ENCODE data around the gene DDX3X. TPM values are rescaled to one million over a fixed set of nuclear protein-coding genes. Genes with fewer than 3 reads are reported as not detected.

DDX3X gene
- total and polyA plus RNA-seq, 2 of the 13 experiments (the other 11 are each of a cell fraction or from before 2014, with no cell fraction given), result 53.5 to 239 TPM

GRCh38 chrX:41412261-41413081 lies 78.5 kb downstream of the DDX3X start (continued):
- TF ChIP-seq ZZZ3 (CRISPR knock-in tag; IDR thresholded peaks at IDR 0.05; ENCODE audit: borderline replicate concordance), result no peak
- peak; percentile 58 for TF ChIP-seq SOX5 (CRISPR knock-in tag; IDR thresholded peaks at IDR 0.05; ENCODE audit: borderline replicate concordance)
- TF ChIP-seq ELF3 (CRISPR knock-in tag; IDR thresholded peaks at IDR 0.05), result peak; percentile 27; the same call in 1 of the 2 replicates
- TF ChIP-seq ARID5B (CRISPR knock-in tag; IDR thresholded peaks at IDR 0.05), result 0 out of 2 replicates have a peak, but pooled peaks have one; percentile 24
- peak; percentile 49; the same call in 1 of the 2 replicates for TF ChIP-seq ZNF362 (CRISPR knock-in tag; IDR thresholded peaks at IDR 0.05; ENCODE audit: borderline replicate concordance)
- peak; percentile 31; the same call in 1 of the 2 replicates for TF ChIP-seq HNF4G (IDR thresholded peaks at IDR 0.05; ENCODE audit: borderline replicate concordance, low read depth, low read length)
- no peak for TF ChIP-seq HNF4G (CRISPR knock-in tag; IDR thresholded peaks at IDR 0.05; ENCODE audit: borderline replicate concordance, low read depth)
- TF ChIP-seq LCORL (IDR thresholded peaks at IDR 0.05), result peak; percentile 30; the same call in 1 of the 2 replicates
- TF ChIP-seq LCORL (CRISPR knock-in tag; IDR thresholded peaks at IDR 0.05), result no peak
- no peak for TF ChIP-seq PCBP2 (optimal IDR thresholded peaks at IDR 0.05; ENCODE audit: low read depth, low read length, poor library complexity, severe bottlenecking)
- TF ChIP-seq SOX13 (IDR thresholded peaks at IDR 0.05), result no peak
- peak in 1 of 2 experiments; percentile 82; a peak in 2 of 4 replicates for TF ChIP-seq SOX13 (CRISPR knock-in tag; conservative IDR thresholded peaks at IDR 0.05 in 1 of 2, IDR thresholded peaks at IDR 0.05 in 1 of 2)
- peak; percentile 33; the same call in 1 of the 2 replicates for TF ChIP-seq PHF21A (CRISPR knock-in tag; IDR thresholded peaks at IDR 0.05)
- no peak for TF ChIP-seq NR2F6 (IDR thresholded peaks at IDR 0.05)
- TF ChIP-seq NR2F6 (CRISPR knock-in tag; IDR thresholded peaks at IDR 0.05), result 0 out of 2 replicates have a peak, but pooled peaks have one; percentile 14
- TF ChIP-seq NFIC (IDR thresholded peaks at IDR 0.05; ENCODE audit: low read length), result peak; percentile 49; the same call in 1 of the 2 replicates
- TF ChIP-seq CSRNP1 (CRISPR knock-in tag; IDR thresholded peaks at IDR 0.05), result no peak

Measured in HepG2 (cell line).